ENCODE data around the gene SLC6A1. TPM values are rescaled to one million over a fixed set of nuclear protein-coding genes. Genes with fewer than 3 reads are reported as not detected.

The SLC6A1 gene
- total RNA-seq, 2 experiments from 2014 or later: not detected

- H3K4me3 Mint-ChIP-seq: no peak overlapping the region
- no peak overlapping the region for H3K27ac Mint-ChIP-seq
- POLR2A ChIA-PET: no interaction called here
- no peak for DNase-seq
- no peaks in the 10 kb centered on the region for H3K9me3 Mint-ChIP-seq
- peaks cover 6% of the 10 kb centered on the region for H3K4me1 Mint-ChIP-seq (ENCODE audit: low read depth)
- CTCF ChIA-PET: no interaction called here
- H3K36me3 Mint-ChIP-seq: no peaks in the 10 kb centered on the region
- intact Hi-C loops (cut with micrococcal nuclease): no loop called here
- H3K27me3 Mint-ChIP-seq: peaks cover 9% of the 10 kb centered on the region
These were observed 17.7 kb upstream of the SLC6A1 start for GRCh38 chr3:10974746-10975375.

GRCh38 chr3:10975695-10976234 is 16.8 kb upstream of the SLC6A1 start:
- Mint-ChIP-seq H3K27ac (no peak overlapping the region), H3K36me3 (no peaks in the 10 kb centered on the region), H3K9me3 (no peaks in the 10 kb centered on the region), H3K4me1 (ENCODE audit: low read depth) (peaks cover 6% of the 10 kb centered on the region), H3K4me3 (no peak overlapping the region), H3K27me3 (peaks cover 11% of the 10 kb centered on the region)
- ChIA-PET CTCF (no interaction called here), POLR2A (no interaction called here)
- intact Hi-C loops (cut with micrococcal nuclease): no loop called here
- no peak for DNase-seq

GRCh38 chr3:10976770-10977169 is 15.8 kb upstream of the SLC6A1 start:
- POLR2A ChIA-PET: no interaction called here
- intact Hi-C loops (cut with micrococcal nuclease): no loop called here
- Mint-ChIP-seq H3K4me1 (ENCODE audit: low read depth) (peaks cover 6% of the 10 kb centered on the region), H3K27me3 (peaks cover 13% of the 10 kb centered on the region), H3K27ac (no peak overlapping the region), H3K36me3 (no peaks in the 10 kb centered on the region), H3K4me3 (no peak overlapping the region), H3K9me3 (no peaks in the 10 kb centered on the region)
- CTCF ChIA-PET: interaction anchor here (1.6 kb wide), 1 partner anchor 11 kb away, joined by 6 read pairs; no protein-coding TSS in a partner anchor
- DNase-seq: no peak

DNA sequence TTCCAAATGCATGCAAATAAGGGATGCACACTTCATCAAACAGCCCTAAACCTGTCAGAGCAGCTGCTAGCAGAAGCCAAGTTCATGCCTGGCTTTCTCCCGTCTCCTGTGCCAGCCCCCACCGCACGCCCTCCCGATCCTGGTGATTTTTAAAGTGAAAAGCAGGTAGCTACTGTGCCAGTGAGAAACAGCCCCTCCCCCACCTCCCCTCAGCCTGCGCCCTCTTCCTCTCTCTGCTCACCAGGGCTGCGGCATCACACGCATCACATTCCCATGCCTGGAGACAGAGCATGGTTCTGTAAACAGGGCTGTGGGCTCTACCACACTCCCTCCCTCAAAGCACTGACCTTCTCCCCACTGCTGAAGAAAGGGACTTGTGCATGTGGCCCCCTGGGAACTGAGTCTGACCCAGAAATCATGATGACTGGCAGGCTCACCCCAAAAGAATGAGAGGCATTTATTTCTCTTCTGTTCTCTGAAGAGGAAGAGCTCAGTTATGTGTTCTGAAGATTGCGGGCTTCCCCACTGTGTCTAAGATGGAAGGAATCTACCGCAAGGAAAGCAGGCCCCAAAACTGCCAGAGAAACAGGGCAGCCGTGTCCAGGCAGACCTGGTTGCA is 14.5 kb upstream of the SLC6A1 start:
- H3K4me1 Mint-ChIP-seq (ENCODE audit: low read depth): peaks cover 10% of the 10 kb centered on the region
- ChIA-PET CTCF (interaction anchor here (0.8 to 1.6 kb wide), 2 partner anchors 12 to 219 kb away, joined by 3 to 6 read pairs; no protein-coding TSS in a partner anchor), POLR2A (no interaction called here)
- H3K27me3 Mint-ChIP-seq: peaks cover 15% of the 10 kb centered on the region
- intact Hi-C loops (cut with micrococcal nuclease): no loop called here
- no peak overlapping the region for H3K4me3 Mint-ChIP-seq
- H3K9me3 Mint-ChIP-seq: no peaks in the 10 kb centered on the region
- H3K27ac Mint-ChIP-seq: no peak overlapping the region
- no peaks in the 10 kb centered on the region for H3K36me3 Mint-ChIP-seq
- DNase-seq: no peak

- no peak for DNase-seq
- Mint-ChIP-seq H3K9me3 (no peaks in the 10 kb centered on the region), H3K4me3 (no peak overlapping the region), H3K27me3 (peaks cover 16% of the 10 kb centered on the region), H3K36me3 (no peaks in the 10 kb centered on the region), H3K27ac (no peak overlapping the region), H3K4me1 (ENCODE audit: low read depth) (peaks cover 12% of the 10 kb centered on the region)
- POLR2A ChIA-PET: no interaction called here
- intact Hi-C loops (cut with micrococcal nuclease): no loop called here
- CTCF ChIA-PET: no interaction called here
These were observed 13.6 kb upstream of the SLC6A1 start for GRCh38 chr3:10978956-10979355.

- H3K4me1 Mint-ChIP-seq (ENCODE audit: low read depth): peaks cover 12% of the 10 kb centered on the region
- H3K9me3 Mint-ChIP-seq: no peaks in the 10 kb centered on the region
- POLR2A ChIA-PET: no interaction called here
- H3K27ac Mint-ChIP-seq: no peak overlapping the region
- H3K27me3 Mint-ChIP-seq: peaks cover 9% of the 10 kb centered on the region
- H3K4me3 Mint-ChIP-seq: no peak overlapping the region
- H3K36me3 Mint-ChIP-seq: no peaks in the 10 kb centered on the region
- CTCF ChIA-PET: no interaction called here
- intact Hi-C loops (cut with micrococcal nuclease): no loop called here
- no peak for DNase-seq
These were observed 12.2 kb upstream of the SLC6A1 start for GRCh38 chr3:10980312-10980711.

GRCh38 chr3:10981031-10981430 is 11.5 kb upstream of the SLC6A1 start:
- Mint-ChIP-seq H3K27me3 (peaks cover 9% of the 10 kb centered on the region), H3K9me3 (no peaks in the 10 kb centered on the region), H3K27ac (no peak overlapping the region), H3K36me3 (no peaks in the 10 kb centered on the region), H3K4me3 (no peak overlapping the region), H3K4me1 (ENCODE audit: low read depth) (peaks cover 12% of the 10 kb centered on the region)
- ChIA-PET CTCF (interaction anchor here (1.0 to 1.3 kb wide), 3 partner anchors 33 to 222 kb away, joined by 3 read pairs; no protein-coding TSS in a partner anchor), POLR2A (no interaction called here)
- DNase-seq: no peak
- intact Hi-C loops (cut with micrococcal nuclease): no loop called here

- CTCF ChIA-PET: interaction anchor here (1.0 to 1.8 kb wide), 8 partner anchors 12 to 223 kb away, joined by 3 to 7 read pairs (median 3); no protein-coding TSS in a partner anchor
- no peak overlapping the region for H3K27ac Mint-ChIP-seq
- intact Hi-C loops (cut with micrococcal nuclease): no loop called here
These were observed 10.6 kb upstream of the SLC6A1 start for GRCh38 chr3:10981961-10982360.

DNA sequence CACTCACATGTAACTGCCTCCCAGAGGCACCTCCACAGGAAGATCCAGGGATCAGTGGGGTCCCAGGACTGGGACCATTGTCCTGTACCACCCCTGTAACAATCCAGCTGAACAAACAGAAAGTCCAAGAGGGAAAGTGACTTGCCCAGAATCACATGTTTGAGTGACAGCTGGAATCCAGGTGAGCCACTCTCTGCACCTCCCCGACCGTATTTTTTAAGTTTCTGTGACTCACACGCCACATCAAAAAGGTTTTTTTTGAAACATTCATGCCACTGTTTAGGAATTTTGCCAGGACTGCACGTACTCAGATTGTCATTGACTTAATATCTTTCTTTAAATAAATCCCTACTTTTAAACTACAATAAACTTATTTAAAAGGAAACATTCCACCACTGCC is 9.8 kb upstream of the SLC6A1 start:
- Mint-ChIP-seq H3K27me3 (peaks cover 11% of the 10 kb centered on the region), H3K36me3 (no peaks in the 10 kb centered on the region), H3K4me1 (ENCODE audit: low read depth) (peaks cover 6% of the 10 kb centered on the region), H3K27ac (no peak overlapping the region), H3K9me3 (no peaks in the 10 kb centered on the region), H3K4me3 (no peak overlapping the region)
- intact Hi-C loops (cut with micrococcal nuclease): no loop called here
- DNase-seq: no peak
- POLR2A ChIA-PET: no interaction called here
- CTCF ChIA-PET: interaction anchor here (0.8 to 1.8 kb wide), 10 partner anchors 11 to 225 kb away, joined by 3 to 7 read pairs (median 4); no protein-coding TSS in a partner anchor

More at GRCh38 chr3:10981961-10982360, 10.6 kb upstream of the SLC6A1 start:
- POLR2A ChIA-PET: no interaction called here
- no peaks in the 10 kb centered on the region for H3K36me3 Mint-ChIP-seq
- no peak for DNase-seq
- peaks cover 11% of the 10 kb centered on the region for H3K27me3 Mint-ChIP-seq
- no peak overlapping the region for H3K4me3 Mint-ChIP-seq
- H3K4me1 Mint-ChIP-seq (ENCODE audit: low read depth): peaks cover 6% of the 10 kb centered on the region
- H3K9me3 Mint-ChIP-seq: no peaks in the 10 kb centered on the region

- H3K4me3 Mint-ChIP-seq: no peak overlapping the region
- no peaks in the 10 kb centered on the region for H3K9me3 Mint-ChIP-seq
- H3K36me3 Mint-ChIP-seq: no peaks in the 10 kb centered on the region
- POLR2A ChIA-PET: no interaction called here
- DNase-seq: peak; percentile 19
- CTCF ChIA-PET: interaction anchor here (0.8 to 1.8 kb wide), 10 partner anchors 10 to 225 kb away, joined by 3 to 7 read pairs (median 4); no protein-coding TSS in a partner anchor
- intact Hi-C loops (cut with micrococcal nuclease): no loop called here
- H3K4me1 Mint-ChIP-seq (ENCODE audit: low read depth): peaks cover 6% of the 10 kb centered on the region
- H3K27me3 Mint-ChIP-seq: peaks cover 11% of the 10 kb centered on the region
- no peak overlapping the region for H3K27ac Mint-ChIP-seq
These were observed 9.2 kb upstream of the SLC6A1 start for GRCh38 chr3:10983219-10983916.

GRCh38 chr3:10984371-10984896 is 8.1 kb upstream of the SLC6A1 start:
- Mint-ChIP-seq H3K36me3 (no peaks in the 10 kb centered on the region), H3K4me3 (no peak overlapping the region), H3K27ac (no peak overlapping the region), H3K27me3 (peaks cover 14% of the 10 kb centered on the region), H3K4me1 (ENCODE audit: low read depth) (peaks cover 6% of the 10 kb centered on the region), H3K9me3 (no peaks in the 10 kb centered on the region)
- ChIA-PET POLR2A (no interaction called here), CTCF (interaction anchor here (1.1 kb wide), 1 partner anchor 108 kb away, joined by 3 read pairs; no protein-coding TSS in a partner anchor)
- intact Hi-C loops (cut with micrococcal nuclease): no loop called here
- no peak for DNase-seq

- CTCF ChIA-PET: interaction anchor here (1.1 kb wide), 1 partner anchor 107 kb away, joined by 3 read pairs; no protein-coding TSS in a partner anchor
- intact Hi-C loops (cut with micrococcal nuclease): no loop called here
- Mint-ChIP-seq H3K27ac (no peak overlapping the region), H3K4me3 (no peak overlapping the region), H3K9me3 (no peaks in the 10 kb centered on the region), H3K4me1 (ENCODE audit: low read depth) (peaks cover 6% of the 10 kb centered on the region), H3K27me3 (peaks cover 18% of the 10 kb centered on the region), H3K36me3 (no peaks in the 10 kb centered on the region)
- DNase-seq: no peak
- POLR2A ChIA-PET: no interaction called here
These were observed 7.4 kb upstream of the SLC6A1 start for GRCh38 chr3:10985181-10985580.
